ENCODE data around the gene UCN2.

- TF ChIP-seq CTCF (IDR thresholded peaks at IDR 0.05) (no peak), POLR2A (IDR thresholded peaks at IDR 0.05; ENCODE audit: low read length) (no peak), EP300 (IDR thresholded peaks at IDR 0.05) (no peak), USF2 (IDR thresholded peaks at IDR 0.05) (no peak)
These were observed 441 bp upstream of the UCN2 start for GRCh38 chr3:48564022-48564421.

Measured in A549 (cell line).